ENCODE data around the gene CYP4F8.

DNA sequence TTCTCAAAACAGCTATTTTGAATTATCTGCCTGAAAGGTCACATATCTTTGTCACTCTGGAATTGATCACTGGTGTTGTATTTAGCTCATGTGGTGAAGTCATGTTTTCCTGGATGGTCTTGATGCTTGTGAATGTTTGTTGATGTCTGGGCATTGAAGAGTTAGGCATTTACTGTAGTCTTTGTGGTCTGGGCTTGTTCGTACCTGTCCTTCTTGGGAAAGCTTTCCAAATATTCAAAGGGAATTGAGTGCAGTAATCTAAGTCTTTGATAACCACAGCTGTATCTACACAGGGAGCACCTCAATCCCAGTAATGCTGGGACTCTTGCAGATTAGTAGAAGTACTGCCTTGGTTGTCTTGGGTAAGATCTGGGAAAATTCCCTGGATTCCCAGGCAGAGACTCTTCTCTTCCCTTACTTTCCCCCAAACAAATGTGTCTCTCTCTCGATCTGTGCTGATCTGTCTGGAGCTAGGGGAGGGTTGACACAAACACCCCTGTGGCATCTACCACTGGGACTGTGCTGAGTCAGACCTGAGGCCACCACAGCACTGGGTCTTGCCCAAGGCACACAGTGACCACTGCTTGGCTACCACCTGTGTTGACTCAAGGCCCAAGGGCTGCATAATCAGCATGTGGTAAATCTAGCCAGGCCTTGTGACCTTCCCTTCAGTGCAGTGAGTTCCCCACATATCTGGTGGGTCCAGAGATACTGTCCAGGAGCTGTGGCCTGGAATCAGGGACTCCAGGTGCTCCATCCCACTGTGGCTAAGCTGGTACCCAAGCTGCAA, 20.2 kb downstream of the CYP4F8 start:
- TF ChIP-seq, protein P1, sequence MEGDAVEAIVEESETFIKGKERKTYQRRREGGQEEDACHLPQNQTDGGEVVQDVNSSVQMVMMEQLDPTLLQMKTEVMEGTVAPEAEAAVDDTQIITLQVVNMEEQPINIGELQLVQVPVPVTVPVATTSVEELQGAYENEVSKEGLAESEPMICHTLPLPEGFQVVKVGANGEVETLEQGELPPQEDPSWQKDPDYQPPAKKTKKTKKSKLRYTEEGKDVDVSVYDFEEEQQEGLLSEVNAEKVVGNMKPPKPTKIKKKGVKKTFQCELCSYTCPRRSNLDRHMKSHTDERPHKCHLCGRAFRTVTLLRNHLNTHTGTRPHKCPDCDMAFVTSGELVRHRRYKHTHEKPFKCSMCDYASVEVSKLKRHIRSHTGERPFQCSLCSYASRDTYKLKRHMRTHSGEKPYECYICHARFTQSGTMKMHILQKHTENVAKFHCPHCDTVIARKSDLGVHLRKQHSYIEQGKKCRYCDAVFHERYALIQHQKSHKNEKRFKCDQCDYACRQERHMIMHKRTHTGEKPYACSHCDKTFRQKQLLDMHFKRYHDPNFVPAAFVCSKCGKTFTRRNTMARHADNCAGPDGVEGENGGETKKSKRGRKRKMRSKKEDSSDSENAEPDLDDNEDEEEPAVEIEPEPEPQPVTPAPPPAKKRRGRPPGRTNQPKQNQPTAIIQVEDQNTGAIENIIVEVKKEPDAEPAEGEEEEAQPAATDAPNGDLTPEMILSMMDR (IDR thresholded peaks at IDR 0.05; ENCODE audit: low read depth, low read length) = no peak
- TF ChIP-seq POLR2A (IDR thresholded peaks at IDR 0.05; ENCODE audit: extremely low read depth, insufficient read length) = no peak
- TF ChIP-seq, protein P2, sequence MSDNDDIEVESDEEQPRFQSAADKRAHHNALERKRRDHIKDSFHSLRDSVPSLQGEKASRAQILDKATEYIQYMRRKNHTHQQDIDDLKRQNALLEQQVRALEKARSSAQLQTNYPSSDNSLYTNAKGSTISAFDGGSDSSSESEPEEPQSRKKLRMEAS (IDR thresholded peaks at IDR 0.05; ENCODE audit: low read depth, low read length) = no peak
